Parathyroid adenoma (tissue), 2 donors: ENCODE results near the gene ANKRD26.
"Not testable (repeated sequence)": the region's sequence is repeated elsewhere in the genome, so short reads cannot be mapped to it uniquely, and the experiment has no call there.

Source experiments
- H2AFZ ChIP-seq: fragments of 300-600 bp; sonication (generic); one replicate; pipeline ENCODE4 v1.7.0; 2017; ENCODE audit warnings: antibody characterized with exemption, mild to moderate bottlenecking
- H3K27ac ChIP-seq: fragments of 300-600 bp; sonication (generic); one replicate; pipeline ENCODE4 v1.7.0; 2017
- H3K27me3 ChIP-seq: fragments of 300-600 bp; sonication (generic); one replicate; pipeline ENCODE4 v1.7.0; 2017; ENCODE audit warnings: low read length; ENCODE audit not compliant: control insufficient read depth, insufficient read depth
- H3K36me3 ChIP-seq: fragments of 300-600 bp; sonication (generic); one replicate; pipeline ENCODE4 v1.7.0; 2017; ENCODE audit warnings: low read length; ENCODE audit not compliant: control insufficient read depth, insufficient read depth
- H3K4me1 ChIP-seq: fragments of 300-600 bp; sonication (generic); one replicate; pipeline ENCODE4 v1.7.0; 2017; ENCODE audit warnings: control low read depth
- H3K4me2 ChIP-seq: fragments of 300-600 bp; sonication (generic); one replicate; pipeline ENCODE4 v1.7.0; 2017; ENCODE audit warnings: low read length
- H3K4me3 ChIP-seq: fragments of 300-600 bp; sonication (generic); one replicate; pipeline ENCODE4 v1.7.0; 2017; ENCODE audit warnings: low read depth, low read length
- H3K79me2 ChIP-seq: fragments of 300-600 bp; sonication (generic); one replicate; pipeline ENCODE4 v1.7.0; 2017; ENCODE audit warnings: control low read depth
- H3K9ac ChIP-seq: fragments of 300-600 bp; sonication (generic); one replicate; pipeline ENCODE4 v1.7.0; 2017; ENCODE audit warnings: mild to moderate bottlenecking
- H3K9me3 ChIP-seq: fragments of 300-600 bp; sonication (generic); one replicate; pipeline ENCODE4 v1.7.0; 2017; ENCODE audit warnings: low read length; ENCODE audit not compliant: control insufficient read depth
- TF ChIP-seq, protein P1 (sequence below): fragments of 300-600 bp; sonication (generic); IDR thresholded peaks from one replicate; pipeline ENCODE4 v1.7.0; 2017; ENCODE audit warnings: antibody characterized with exemption, mild to moderate bottlenecking
- donor health status: primary hyperparathyroidism.

ANKRD26 gene

DNA sequence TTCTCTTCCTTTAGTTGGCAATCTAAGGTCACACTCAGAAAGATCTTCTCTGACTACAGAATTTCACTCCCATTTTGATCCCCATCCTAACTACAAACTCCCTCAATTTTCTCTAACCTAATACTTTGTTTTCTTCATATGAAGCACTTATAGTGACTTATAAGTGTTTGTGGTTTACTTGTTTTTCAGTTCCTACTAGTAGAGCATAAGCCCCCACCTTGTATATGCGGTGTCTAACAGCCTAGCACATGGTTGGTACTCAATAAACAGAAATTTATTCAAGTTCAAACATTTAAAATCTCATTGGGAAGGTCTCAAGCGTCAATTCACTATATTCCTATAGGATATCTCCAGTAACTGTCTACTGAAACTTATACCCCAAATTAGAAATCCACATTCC, 35.2 kb downstream of the ANKRD26 start:
- no peak overlapping the region for H3K4me2 ChIP-seq
- no peak overlapping the region for H3K9ac ChIP-seq
- TF ChIP-seq, protein P1, sequence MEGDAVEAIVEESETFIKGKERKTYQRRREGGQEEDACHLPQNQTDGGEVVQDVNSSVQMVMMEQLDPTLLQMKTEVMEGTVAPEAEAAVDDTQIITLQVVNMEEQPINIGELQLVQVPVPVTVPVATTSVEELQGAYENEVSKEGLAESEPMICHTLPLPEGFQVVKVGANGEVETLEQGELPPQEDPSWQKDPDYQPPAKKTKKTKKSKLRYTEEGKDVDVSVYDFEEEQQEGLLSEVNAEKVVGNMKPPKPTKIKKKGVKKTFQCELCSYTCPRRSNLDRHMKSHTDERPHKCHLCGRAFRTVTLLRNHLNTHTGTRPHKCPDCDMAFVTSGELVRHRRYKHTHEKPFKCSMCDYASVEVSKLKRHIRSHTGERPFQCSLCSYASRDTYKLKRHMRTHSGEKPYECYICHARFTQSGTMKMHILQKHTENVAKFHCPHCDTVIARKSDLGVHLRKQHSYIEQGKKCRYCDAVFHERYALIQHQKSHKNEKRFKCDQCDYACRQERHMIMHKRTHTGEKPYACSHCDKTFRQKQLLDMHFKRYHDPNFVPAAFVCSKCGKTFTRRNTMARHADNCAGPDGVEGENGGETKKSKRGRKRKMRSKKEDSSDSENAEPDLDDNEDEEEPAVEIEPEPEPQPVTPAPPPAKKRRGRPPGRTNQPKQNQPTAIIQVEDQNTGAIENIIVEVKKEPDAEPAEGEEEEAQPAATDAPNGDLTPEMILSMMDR: no peak
- no peaks in the 10 kb centered on the region for H3K4me1 ChIP-seq
- no peaks in the 10 kb centered on the region for H3K27me3 ChIP-seq
- H3K36me3 ChIP-seq: no peaks in the 10 kb centered on the region
- H3K79me2 ChIP-seq: no peaks in the 10 kb centered on the region
- H3K4me3 ChIP-seq: no peak overlapping the region
- no peaks in the 10 kb centered on the region for H3K9me3 ChIP-seq
- no peak overlapping the region for H3K27ac ChIP-seq
- no peak overlapping the region for H2AFZ ChIP-seq

GRCh38 chr10:27052656-27053055, 47.6 kb downstream of the ANKRD26 start:
- H3K9ac ChIP-seq: no peak overlapping the region
- no peaks in the 10 kb centered on the region for H3K4me1 ChIP-seq
- no peaks in the 10 kb centered on the region for H3K36me3 ChIP-seq
- no peaks in the 10 kb centered on the region for H3K9me3 ChIP-seq
- H2AFZ ChIP-seq: no peak overlapping the region
- no peak overlapping the region for H3K27ac ChIP-seq
- H3K27me3 ChIP-seq: no peaks in the 10 kb centered on the region
- no peak overlapping the region for H3K4me2 ChIP-seq
- no peak overlapping the region for H3K4me3 ChIP-seq
- no peaks in the 10 kb centered on the region for H3K79me2 ChIP-seq
- TF ChIP-seq, protein P1: no peak

DNA sequence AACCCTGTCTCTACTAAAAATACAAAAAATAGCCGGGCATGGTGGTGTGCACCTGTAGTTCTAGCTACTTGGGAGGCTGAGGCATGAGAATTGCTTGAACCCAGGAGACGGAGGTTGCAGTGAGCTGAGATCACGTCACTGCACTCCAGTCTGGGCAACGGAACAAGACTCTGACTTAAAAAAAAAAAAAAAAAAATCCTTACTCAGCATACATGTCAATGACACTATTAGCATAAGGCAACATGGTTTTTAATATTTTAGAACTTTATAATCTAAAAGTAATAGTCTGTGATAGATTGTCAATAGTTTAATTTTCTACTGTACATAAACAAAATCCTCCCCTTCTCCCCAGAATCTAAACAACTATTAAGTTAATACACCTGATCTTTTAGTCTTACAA, 55.0 kb downstream of the ANKRD26 start:
- H3K9me3 ChIP-seq, H3K79me2 ChIP-seq, H3K36me3 ChIP-seq, H3K4me2 ChIP-seq, H3K4me1 ChIP-seq, H3K27ac ChIP-seq, H3K4me3 ChIP-seq, H2AFZ ChIP-seq, H3K27me3 ChIP-seq, H3K9ac ChIP-seq: not testable (repeated sequence)

- H3K4me1 ChIP-seq: no peaks in the 10 kb centered on the region
- no peaks in the 10 kb centered on the region for H3K36me3 ChIP-seq
- no peak overlapping the region for H3K4me3 ChIP-seq
- H2AFZ ChIP-seq: no peak overlapping the region
- H3K27me3 ChIP-seq: no peaks in the 10 kb centered on the region
- H3K9me3 ChIP-seq: no peaks in the 10 kb centered on the region
- TF ChIP-seq, protein P1: no peak
- H3K4me2 ChIP-seq: no peak overlapping the region
- no peaks in the 10 kb centered on the region for H3K79me2 ChIP-seq
- no peak overlapping the region for H3K9ac ChIP-seq
- H3K27ac ChIP-seq: no peak overlapping the region
Measured at GRCh38 chr10:27041196-27041595, 59.1 kb downstream of the ANKRD26 start.

GRCh38 chr10:27038168-27038567, 62.1 kb downstream of the ANKRD26 start:
- Histone ChIP-seq H3K27me3 (no peaks in the 10 kb centered on the region), H3K4me2 (no peak overlapping the region), H3K79me2 (no peaks in the 10 kb centered on the region), H2AFZ (no peak overlapping the region), H3K4me1 (no peaks in the 10 kb centered on the region), H3K4me3 (no peak overlapping the region), H3K36me3 (no peaks in the 10 kb centered on the region), H3K9ac (no peak overlapping the region), H3K9me3 (no peaks in the 10 kb centered on the region), H3K27ac (no peak overlapping the region)
- TF ChIP-seq, protein P1: no peak
